HG03432 (cell line): ENCODE data around the gene EBLN2.
A peak's percentile ranks its signal among the peaks of the same experiment; 100 is the strongest.
"Not testable (repeated sequence)": the region's sequence is repeated elsewhere in the genome, so short reads cannot be mapped to it uniquely, and the experiment has no call there.

Experiments
- ATAC-seq: cut with Tn5 transposase; IDR thresholded peaks from one replicate; pipeline ENCODE4 v1.9.1; 2021; ENCODE audit warnings: mild to moderate bottlenecking, moderate library complexity; ENCODE audit not compliant: unreplicated experiment

The EBLN2 gene

DNA sequence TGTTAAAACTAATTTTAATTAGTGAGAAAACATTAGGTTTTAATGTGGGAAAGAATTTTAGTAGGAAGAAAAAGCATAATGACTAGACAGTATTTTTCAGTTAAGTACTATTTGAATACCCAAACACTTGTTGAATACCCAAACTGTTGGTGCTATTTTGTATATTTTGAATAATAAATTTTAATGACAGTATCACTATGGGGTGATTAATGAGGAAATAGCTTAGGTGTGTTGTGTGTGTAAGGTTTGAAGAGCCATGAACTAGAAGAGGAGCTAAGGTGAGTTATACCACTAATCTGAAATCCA lies 4.7 kb upstream of the EBLN2 start:
- ATAC-seq: no peak

DNA sequence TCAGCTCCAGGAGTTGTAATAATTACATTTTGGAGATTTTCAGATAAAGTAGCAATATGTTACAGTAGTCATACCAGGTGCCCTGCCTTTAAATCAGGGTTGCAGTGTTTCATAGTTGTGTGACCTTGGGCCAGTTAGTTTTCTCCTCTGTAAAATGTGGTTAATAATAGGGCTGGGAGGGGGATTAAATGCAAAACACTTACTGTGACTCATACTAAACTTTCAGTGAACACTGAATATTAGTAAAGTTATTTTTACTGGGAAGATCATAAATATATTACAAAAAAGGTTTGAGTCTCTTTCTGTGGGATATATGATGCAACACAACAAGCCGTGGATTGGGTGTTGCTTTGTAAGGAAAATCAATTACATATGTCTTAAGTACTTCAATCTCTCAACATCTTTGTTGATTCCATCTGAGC lies 1.1 kb upstream of the EBLN2 start:
- no peak for ATAC-seq

DNA sequence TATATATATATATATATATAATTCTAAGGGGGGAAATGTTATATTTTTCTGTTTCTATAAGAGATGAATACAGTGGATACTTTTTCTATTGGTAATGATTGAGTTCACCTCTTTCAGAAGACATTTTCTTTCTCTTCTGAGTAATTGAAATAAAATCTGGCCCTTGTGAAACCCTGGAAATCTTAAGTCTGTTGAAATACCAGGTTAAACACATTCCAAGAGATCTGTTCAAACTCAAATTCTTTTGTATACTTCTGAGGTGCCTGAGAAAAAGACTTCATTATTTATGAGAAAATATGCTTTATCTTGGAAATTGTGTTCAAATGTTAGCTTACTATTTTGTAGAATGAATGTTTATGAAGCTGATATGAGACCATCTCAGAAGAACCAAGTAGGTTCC lies 4.8 kb downstream of the EBLN2 start:
- not testable (repeated sequence) for ATAC-seq

DNA sequence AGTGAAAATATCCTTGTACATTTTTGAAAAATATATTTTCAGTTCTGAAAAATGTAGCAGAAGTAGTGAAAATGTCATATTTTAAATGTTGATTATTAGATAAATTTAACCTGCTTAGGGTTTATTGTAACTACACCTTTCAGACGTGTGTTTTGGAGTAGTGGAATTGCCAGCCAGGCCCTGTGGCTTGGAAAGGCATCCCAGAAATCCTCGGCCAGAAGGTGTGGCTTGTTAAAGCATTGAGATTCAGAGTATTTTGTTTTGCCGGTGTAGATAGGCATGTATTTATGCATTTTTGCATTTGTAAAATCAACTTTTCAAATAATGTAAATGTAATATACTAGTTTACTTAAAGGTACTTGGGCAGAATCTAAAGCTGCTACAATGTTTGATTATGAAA lies 7.0 kb downstream of the EBLN2 start:
- no peak for ATAC-seq

DNA sequence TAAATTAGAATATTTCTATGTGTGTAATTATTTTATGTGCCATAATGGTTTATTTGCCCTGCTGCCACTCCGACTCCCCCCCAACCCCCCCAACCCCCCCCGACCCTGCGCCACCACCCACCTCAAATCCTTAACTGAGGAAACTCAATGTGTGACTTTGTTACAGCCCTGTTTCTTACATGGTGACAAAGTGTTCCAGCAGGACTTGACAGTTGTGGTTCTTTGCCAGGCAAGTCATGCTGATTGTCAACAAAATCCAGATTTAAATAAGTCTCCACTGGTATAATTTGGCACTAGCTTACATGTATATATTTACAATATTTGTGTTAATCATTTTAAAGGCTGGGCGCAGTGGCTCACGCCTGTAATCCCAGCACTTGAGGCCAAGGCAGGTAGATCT lies 7.7 kb downstream of the EBLN2 start:
- no peak for ATAC-seq

DNA sequence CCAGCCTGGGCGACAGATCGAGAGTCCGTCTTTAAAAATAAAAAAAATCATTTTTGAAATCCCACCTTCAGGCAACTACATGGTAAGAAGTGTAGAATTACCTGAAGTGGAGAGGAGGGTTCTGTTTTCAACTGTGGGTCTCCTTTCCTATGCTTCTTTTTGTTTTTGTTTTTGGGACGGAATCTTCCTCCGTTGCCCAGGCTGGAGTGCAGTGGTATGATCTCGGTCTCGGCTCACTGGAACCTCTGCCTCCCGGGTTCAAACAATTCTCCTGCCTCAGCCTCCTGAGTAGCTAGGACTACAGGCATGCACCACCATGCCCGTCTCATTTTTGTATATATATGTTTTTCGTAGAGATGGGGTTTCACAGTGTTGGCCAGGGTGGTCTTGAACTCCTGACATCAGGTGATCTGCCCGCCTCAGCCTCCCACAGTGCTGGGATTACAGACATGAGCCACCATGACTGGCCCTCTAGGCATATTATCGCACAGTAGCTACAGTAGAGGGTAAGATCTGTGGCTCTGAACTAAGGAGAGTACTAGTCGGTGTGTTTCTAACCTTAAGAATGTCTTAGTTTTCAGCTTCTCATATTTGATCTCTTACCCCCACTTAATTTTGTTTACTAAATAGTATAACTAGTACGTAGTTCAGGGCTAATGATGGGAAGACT lies 8.5 kb downstream of the EBLN2 start:
- ATAC-seq: no peak

DNA sequence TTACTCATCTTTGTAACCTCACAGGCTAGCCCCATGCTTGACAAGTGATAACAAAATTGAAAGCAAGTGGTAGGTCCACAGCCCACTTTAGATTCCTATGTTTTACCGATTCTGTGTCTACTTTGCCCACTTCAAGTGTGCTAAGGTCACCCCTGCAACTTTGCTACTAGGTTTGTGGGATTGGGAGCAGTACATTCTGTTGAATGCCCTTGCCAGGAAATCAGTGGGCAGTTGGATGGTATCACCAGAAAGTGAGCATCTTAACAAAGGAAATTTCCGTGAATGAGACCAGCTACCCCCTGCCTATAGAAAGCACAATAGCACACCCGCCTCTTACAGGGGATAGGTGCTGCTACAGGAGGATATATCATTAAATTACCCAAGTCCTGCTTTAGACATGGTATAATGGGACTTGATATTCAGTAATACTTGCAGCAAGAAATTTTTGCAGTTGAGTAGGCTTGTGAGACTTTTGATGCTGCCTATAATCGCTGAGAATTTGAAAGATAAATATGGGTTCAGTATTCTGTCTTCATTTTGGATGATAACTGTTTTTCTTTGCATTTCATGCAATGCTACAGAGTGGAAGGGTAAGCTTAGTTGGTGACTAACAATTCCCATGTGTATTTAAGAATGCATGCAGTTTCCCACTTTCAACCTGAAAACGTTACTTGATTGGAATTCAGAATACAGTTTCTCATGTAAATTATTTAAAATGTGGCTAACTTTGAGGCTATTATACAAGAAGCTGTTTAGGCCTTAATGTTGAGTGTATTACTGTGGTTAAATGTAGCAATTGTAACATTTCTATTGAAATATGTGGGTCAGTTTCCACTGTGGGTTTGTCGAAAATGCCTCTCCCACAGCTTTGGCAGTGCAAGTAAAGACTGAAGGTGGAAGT lies 9.5 kb downstream of the EBLN2 start:
- no peak for ATAC-seq

DNA sequence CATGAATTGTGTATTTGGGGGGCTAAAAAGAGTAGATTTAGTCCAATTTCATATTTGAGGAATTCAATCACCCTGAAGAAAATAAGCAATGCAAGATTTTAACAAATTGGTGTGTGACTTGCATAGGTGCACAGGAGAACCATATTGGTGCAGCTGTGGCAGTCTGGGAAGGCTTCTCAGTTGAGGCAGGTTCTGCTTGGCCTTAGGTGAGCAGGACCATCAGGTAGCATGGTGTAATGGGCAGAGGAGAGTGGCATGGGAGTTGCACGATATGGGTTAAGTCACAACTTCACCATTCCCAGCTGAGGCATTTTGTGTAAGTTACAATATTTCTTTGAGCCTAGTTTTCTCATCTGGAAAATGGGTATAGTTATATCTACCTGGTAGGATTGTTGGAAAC lies 10.5 kb downstream of the EBLN2 start:
- ATAC-seq: no peak

DNA sequence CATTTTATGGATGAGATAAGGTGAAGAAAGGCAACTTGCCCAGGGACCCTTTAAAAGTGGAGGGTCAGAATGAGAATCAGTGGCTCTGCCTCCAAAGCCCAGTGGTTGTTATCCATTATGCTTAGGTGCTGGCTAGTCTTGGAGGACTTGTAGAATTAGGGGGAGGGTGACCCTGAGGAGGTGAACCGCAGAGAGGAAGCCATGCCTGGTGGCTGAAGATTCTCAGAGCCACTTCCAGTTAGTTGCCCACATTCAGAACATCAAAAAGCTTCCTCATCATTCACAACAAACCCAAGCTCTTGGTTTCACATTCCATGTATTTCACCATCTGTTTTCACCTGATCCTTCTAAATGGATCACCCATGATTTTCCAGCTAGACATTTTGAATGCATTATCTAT lies 11.2 kb downstream of the EBLN2 start:
- no peak for ATAC-seq

DNA sequence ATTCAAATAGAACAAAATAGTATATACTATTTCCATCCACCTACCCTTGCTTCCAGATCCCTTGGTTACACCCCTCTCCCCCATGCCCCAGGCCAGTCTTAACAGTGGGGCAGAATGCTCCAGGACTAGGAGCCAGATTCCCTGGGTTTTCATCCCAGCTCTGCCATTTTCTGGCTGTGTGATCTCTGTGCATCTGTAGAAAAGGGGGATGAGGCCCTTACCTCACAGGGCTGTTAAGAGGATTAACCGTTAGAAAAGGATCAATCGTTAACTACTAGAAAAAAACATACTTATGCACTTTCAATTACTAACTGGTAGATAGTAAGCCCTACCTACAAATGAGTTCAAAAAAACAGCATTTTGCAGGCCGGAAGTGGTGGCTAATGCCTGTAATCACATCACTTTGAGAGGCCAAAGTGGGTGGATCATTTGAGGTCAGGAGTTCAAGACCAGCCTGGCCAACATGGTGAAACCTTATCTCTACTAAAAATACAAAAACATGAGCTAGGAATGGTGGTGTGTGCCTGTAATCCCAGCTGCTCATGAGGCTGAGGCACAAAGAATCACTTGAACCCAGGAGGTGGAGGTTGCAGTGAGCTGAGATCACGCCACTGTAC lies 11.7 kb downstream of the EBLN2 start:
- ATAC-seq: no peak

DNA sequence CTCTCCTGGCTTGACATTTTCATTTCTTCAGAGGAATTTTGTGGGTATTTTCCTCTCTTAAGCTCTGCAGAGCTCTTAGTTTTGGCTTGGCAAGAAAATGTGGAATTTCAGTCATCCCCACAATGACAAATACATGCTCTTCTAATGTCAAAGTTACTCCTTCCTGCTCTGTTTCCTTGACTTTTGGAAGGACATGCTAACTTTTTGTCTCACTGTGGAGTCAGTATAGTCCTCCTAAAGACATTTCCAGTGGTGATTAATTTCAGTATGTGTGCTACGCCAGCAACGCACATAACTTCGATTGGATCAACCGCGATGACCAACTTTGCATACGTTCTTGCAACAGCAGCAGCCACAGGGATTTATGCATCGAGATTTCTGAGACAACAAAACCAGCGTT lies 13.3 kb downstream of the EBLN2 start:
- no peak for ATAC-seq

DNA sequence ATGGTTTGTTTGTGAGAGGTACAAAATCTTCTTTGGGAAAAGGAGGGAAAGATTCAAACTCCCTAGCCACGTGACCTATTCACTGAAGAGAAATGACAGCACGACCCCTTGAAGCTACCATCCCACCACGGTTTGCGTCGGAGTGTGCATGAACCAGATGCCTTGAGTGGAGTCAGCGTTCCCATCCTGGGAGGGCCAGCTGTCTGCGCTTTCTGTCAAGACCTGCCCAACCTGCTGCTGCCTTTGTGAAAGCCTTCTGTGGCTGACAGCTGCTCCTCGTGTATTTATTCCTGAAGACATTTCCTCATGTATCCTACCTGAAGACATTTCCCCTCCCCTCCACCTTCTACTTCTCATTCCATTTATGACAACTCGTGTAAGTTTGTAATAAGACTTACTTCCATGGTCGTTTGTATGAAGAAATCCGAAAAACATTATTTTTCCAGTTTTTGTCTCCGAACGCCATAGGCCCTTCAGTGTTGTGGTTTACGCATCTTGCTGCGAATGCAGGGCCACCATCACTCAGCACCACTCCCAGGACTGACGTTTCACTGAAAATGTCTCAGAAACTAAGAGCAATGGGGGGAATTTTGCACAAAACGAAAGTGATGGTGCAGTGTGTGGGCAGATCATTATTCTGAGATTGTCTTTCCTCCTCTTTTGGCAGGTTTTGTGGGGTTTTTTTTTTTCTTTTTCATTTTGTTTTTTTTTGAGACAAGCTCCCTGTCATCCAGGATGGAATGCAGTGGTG lies 18.9 kb downstream of the EBLN2 start:
- peak; percentile 72 for ATAC-seq

DNA sequence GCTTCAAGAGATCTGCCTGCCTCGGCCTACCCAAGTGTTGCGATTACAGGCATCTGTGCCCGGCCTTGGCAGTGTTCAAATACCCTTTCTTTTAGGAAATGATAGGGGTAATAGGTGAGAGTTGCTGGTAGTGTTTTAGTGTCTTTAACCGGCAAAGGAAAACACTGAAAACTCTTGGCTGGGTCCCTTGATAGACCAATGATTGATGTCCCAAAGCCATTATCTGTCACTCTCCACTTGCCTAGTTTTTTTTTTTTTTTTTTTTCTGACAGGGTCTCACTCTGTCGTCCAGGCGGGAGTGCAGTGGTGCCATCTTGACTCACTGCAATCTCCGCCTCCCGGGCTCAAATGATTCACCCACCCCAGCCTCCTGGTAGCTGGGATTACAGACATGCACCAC lies 19.7 kb downstream of the EBLN2 start:
- ATAC-seq: no peak

DNA sequence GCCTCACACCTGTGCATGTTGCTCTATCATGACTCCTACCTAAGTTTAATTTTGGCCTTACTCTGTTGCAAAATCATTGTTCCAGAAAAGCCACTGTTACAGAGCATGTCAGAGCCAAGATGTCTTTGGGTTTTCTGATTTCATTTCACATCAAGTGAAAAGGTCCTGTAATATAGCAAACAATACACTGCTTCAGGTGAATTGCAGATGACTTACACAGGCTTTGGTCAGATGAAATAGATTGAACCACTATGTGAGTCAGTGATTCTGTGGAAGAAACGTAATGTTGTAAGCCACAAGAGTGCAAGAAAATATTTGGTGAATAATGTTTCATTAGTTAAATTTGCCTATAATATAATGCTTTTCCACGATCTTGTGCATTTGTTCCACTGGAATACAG lies 22.7 kb downstream of the EBLN2 start:
- ATAC-seq: no peak

DNA sequence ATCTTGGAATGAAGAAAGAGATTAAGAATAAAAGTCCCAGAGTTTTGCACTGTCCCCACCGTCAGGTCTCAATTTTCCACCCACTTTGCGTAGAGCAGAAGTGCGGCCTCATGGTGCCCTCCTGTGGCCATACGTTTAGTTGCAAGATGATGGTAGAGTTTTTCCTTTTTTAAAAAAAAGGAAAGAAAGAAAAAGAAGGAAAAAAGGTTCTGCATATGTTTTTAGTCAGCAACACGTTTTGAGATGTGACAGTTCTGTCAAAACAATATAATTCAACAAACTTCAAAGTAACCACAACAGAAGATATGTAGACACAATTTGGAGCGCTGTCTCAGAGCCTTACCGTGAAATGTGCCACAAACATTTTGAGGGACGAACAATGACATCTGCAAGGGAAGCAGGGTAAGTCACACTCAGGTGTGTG lies 24.6 kb downstream of the EBLN2 start:
- ATAC-seq: peak; percentile 58

DNA sequence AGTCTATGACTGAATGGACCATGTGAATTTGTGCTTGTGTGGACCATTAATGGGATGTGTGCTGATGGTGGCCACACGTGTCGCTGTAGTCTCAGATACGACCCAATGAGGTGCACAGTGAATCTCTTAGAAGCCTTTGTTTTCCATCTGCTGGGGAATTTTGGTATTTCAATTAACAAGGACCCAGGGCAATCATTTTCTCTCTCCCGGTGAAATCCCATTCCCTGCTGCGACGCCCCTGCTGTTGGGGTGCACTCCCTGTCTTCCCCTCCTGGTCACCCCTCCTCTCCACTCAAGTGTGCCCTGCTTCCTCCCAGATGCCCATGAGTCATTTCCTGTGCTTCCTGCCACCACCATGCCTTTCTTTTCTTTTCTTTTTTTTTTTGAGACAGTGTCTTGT lies 32.7 kb downstream of the EBLN2 start:
- ATAC-seq: peak; percentile 56

DNA sequence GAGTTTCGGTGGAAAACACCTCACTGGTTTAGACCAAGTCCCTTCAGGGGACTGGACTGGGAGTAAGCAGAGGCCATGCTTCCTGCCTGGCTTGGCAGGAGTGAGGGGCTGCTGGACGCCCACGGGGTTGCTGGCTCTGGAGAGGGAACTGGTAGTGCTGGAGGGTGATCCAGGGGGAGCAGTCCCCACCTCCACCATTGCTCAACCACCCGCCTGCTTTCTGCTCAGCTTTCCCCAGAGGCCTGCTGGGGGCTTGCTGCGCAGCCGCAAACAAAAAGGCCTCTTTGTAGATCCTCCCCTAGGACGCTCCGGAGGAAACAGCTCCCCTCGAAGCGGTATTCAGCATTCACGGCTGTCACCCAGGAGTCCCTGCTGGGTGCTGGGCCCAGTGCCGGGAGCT lies 33.5 kb downstream of the EBLN2 start:
- ATAC-seq: no peak

DNA sequence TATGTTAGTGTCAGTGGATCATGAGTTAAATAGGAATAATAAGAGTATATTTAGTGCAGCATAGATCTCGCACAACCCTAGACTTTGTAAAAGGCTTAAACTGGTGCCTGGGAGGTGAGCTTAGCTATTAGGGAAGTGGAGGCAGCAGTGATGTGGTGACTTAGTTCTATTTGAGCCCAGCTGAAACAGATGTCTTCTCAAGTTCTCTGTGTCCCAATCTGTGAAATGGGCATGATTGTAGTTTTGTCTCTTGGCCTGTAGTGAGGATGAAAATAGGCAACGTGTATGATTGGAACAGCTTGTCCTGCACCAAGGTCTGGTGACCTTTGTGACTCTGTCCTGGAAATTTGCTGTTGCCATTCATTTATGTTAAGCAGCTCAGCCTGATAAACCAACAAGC lies 34.7 kb downstream of the EBLN2 start:
- no peak for ATAC-seq

DNA sequence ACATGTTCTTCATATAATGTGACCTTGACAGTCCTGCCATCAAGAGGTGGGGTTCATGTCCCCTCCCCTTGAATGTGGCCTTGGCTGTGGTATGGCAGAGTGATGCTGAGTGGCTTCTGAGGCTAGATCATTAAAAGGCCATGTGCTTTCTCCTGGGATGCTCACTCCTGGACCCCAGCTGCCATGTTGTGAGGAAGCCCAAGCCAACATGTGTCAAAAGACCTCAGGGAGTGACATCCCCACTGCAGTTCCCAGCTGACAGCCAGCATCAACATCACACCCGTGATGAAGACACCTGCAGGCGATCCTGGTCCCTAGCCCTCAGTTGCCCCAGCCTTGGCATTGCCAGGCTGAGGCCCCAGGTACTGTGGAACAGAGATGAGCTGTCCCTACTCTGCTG lies 36.6 kb downstream of the EBLN2 start:
- ATAC-seq: no peak

DNA sequence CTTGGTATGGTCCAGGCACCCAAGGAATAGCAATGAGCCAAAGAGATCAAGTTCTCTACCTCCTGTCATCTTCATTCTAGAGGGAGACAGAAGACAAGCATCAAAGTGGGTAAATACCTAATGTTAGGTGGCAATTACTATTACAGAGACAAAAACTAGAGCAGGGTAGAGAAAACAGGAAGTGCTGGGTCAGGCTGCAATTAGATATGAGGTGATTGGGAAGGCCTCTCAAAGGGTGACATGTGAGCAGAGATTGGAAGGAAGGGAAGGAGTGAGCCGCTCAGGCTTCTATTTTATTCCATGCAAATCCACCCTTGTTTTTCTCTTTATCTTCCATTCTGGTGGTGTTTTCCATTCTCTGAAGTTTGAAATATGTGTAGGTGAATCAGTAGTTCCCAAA lies 37.4 kb downstream of the EBLN2 start:
- no peak for ATAC-seq

DNA sequence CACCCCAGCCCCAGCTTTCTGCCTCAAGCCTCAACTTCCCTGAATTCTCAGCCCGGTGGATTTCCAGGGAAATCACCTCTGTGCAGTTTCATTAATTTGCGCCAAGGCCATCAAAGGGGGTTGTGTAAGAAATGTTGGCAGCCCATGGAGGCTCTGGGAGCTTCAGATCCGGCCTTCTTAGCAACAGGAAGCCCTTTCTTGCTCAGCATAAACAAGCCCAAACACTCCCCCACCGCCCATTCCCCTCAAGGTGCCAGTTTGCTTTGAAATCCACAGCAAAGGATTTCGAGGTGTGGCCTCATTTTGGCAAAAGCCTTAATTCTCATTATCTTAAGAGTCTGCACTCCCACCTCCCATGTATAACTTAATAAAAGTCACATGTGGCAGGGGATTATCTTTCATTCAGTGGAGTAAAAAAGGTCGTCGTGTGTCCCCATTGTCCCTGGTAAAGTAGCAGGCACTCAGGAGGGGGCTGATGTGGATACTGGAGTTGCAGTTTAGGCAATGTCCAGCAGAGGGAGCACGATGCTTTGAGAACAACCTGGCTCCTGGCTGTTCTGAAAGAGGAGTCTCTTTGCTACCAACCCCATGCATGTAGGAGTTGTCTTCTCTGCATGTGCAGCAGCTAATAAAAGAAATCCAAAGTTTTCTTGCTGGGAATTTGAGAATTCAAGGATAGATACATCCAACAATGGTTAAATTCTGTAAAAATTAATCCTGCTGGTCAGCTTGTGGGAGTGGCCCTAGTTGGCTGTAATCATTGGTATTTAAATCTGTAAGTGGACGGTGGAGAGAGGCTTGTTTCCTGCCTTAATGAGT lies 39.5 kb downstream of the EBLN2 start:
- ATAC-seq: peak; percentile 88
